ENCODE results near the gene DLX3.
A peak's percentile ranks its signal among the peaks of the same experiment; 100 is the strongest.

Gene DLX3

DNA sequence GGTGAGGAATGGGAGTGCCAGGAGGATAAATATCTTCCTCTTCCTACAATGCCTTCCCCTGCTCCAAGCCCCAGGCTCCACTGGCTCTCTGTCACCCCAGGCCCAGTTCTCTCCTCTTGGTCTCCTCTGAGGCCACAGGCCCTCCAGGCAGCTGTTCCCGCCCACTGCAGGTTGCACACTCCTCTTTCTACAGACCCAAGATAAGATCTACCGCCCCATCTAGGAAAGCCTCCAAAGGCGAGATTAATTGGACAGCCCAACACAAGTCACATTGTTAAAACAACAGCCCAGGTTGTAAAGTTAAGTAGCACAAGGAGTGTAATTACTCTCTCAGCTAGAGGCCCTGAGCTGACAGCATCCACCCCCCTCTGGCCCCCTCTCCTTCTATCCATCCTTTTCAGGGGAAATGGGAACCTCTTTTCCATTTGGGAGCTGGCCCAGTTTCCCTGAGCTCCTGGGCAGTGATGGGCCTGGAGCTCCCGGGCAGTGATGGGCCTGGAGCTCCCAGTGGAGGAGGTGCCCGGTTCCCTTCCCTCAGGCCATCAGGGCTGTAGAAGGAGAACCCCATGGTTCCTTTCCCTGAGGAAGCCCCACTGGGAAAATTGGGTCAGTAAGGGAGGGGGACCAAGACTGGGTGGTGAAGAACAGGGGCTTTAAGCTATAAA, 18.7 kb downstream of the DLX3 start:
- Histone ChIP-seq H3K36me3 (ENCODE audit: control insufficient read depth in 5 of 5, insufficient read depth in 5 of 5, low read length in 5 of 5) (no peaks in the 10 kb centered on the region), H3K9me3 (ENCODE audit: control insufficient read depth in 5 of 5, low read length in 5 of 5) (no peaks in the 10 kb centered on the region), H3K4me1 (ENCODE audit: control insufficient read depth in 5 of 5, insufficient read depth in 5 of 5, low read length in 5 of 5) (peaks cover 0 to 15% (median 15%) of the 10 kb centered on the region in 5 donors), H3K9ac (ENCODE audit: low read length in 5 of 5) (no peak overlapping the region), H3K27ac (ENCODE audit: low read depth, low read length) (no peak overlapping the region), H3K27me3 (ENCODE audit: control insufficient read depth in 5 of 5, insufficient read depth in 4 of 5, low read length in 5 of 5) (peaks cover 34 to 69% (median 58%) of the 10 kb centered on the region in 5 donors), H3K4me3 (ENCODE audit: low read depth in 1 of 5, low read length in 5 of 5) (no peak overlapping the region)

DNA sequence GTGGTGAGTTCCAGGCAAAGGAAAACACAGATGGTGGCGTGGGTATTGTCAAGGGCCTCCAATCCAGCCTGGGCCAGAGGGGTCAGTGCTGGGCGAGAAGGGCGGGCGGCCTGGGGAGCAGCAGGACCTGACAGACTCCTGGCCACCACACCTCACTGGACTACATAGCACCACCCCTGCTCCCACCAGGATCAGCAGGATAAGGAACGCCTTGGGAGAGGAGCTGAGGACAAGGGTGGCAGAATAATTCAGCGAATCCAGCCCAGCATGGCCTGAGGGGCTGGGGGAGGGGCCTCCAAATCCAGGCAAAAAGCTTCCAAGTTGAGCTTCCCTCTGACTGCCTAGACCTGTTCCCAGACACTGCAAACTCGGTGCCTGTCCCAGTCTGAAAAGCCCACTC, 19.5 kb downstream of the DLX3 start:
- no peak overlapping the region for H3K4me3 ChIP-seq (ENCODE audit: low read depth in 1 of 5, low read length in 5 of 5)
- peaks cover 0 to 15% (median 15%) of the 10 kb centered on the region in 5 donors for H3K4me1 ChIP-seq (ENCODE audit: control insufficient read depth in 5 of 5, insufficient read depth in 5 of 5, low read length in 5 of 5)
- no peaks in the 10 kb centered on the region for H3K36me3 ChIP-seq (ENCODE audit: control insufficient read depth in 5 of 5, insufficient read depth in 5 of 5, low read length in 5 of 5)
- no peak overlapping the region for H3K9ac ChIP-seq (ENCODE audit: low read length in 5 of 5)
- peaks cover 39 to 69% (median 64%) of the 10 kb centered on the region in 5 donors for H3K27me3 ChIP-seq (ENCODE audit: control insufficient read depth in 5 of 5, insufficient read depth in 4 of 5, low read length in 5 of 5)
- H3K9me3 ChIP-seq (ENCODE audit: control insufficient read depth in 5 of 5, low read length in 5 of 5) = no peaks in the 10 kb centered on the region
- H3K27ac ChIP-seq (ENCODE audit: low read depth, low read length) = no peak overlapping the region

DNA sequence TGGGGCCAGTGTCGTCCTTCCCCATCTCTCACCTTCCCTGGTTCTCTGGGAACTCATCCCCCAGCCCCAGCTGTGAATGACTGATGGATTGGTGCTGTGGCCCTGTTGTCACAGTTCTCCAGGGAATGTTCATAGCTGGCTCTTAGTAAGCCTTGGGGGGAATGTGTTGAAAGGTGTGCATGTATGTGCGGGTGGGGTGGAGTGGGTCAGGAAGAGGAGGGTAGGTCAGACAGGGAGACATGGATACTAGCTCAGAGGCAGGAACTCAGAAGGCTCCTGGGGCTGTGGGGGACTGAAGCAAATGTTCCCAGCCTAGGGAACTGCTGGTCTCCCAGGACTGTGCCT, 21.8 kb downstream of the DLX3 start:
- Histone ChIP-seq H3K4me3 (ENCODE audit: low read depth in 1 of 5, low read length in 5 of 5) (no peak overlapping the region), H3K9me3 (ENCODE audit: control insufficient read depth in 5 of 5, low read length in 5 of 5) (no peaks in the 10 kb centered on the region), H3K4me1 (ENCODE audit: control insufficient read depth in 5 of 5, insufficient read depth in 5 of 5, low read length in 5 of 5) (peaks cover 0 to 31% (median 28%) of the 10 kb centered on the region in 5 donors), H3K36me3 (ENCODE audit: control insufficient read depth in 5 of 5, insufficient read depth in 5 of 5, low read length in 5 of 5) (no peaks in the 10 kb centered on the region), H3K27ac (ENCODE audit: low read depth, low read length) (no peak overlapping the region), H3K27me3 (ENCODE audit: control insufficient read depth in 5 of 5, insufficient read depth in 4 of 5, low read length in 5 of 5) (peaks cover 50 to 83% (median 79%) of the 10 kb centered on the region in 5 donors), H3K9ac (ENCODE audit: low read length in 5 of 5) (no peak overlapping the region)

DNA sequence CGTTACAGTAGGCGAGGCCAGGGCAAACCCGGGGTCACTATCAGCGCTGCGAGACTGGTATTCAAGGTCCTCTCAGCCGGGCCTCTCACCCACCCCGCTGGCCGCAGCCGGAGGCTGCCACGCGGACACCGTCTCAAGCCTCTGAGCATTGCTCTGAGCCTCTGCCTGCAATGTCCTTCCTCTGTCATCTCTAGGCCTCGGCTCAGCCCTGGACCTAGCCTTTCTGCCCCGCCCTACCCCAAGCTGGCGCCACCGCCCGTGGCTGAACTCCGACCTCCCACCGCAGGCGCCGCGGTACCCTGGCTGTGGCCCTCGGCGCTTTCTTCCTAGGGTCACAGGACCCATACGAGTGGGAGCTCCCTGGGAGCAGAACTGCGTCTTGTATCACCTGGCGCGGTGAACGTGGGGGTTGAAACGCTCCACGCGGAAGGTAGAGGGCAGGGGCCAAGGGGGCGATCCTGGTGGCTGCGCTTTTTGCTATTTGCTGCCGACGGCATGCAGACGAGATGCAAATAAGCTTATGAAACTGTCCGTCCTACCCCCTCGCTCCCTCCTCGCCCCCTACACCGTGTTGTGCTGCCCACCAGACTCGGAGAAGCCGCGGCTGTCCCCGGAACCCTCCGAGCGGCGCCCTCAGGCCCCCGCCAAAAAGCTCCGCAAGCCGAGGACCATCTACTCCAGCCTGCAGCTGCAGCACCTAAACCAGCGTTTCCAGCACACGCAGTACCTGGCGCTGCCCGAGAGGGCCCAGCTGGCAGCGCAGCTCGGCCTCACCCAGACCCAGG, 22.3 kb downstream of the DLX3 start:
- Histone ChIP-seq H3K27ac (ENCODE audit: low read depth, low read length) (no peak overlapping the region), H3K9me3 (ENCODE audit: control insufficient read depth in 5 of 5, low read length in 5 of 5) (no peaks in the 10 kb centered on the region), H3K9ac (ENCODE audit: low read length in 5 of 5) (no peak overlapping the region), H3K4me1 (ENCODE audit: control insufficient read depth in 5 of 5, insufficient read depth in 5 of 5, low read length in 5 of 5) (peaks cover 0 to 32% (median 30%) of the 10 kb centered on the region in 5 donors), H3K36me3 (ENCODE audit: control insufficient read depth in 5 of 5, insufficient read depth in 5 of 5, low read length in 5 of 5) (no peaks in the 10 kb centered on the region), H3K4me3 (ENCODE audit: low read depth in 1 of 5, low read length in 5 of 5) (no peak overlapping the region), H3K27me3 (ENCODE audit: control insufficient read depth in 5 of 5, insufficient read depth in 4 of 5, low read length in 5 of 5) (peaks cover 50 to 87% (median 83%) of the 10 kb centered on the region in 5 donors)

DNA sequence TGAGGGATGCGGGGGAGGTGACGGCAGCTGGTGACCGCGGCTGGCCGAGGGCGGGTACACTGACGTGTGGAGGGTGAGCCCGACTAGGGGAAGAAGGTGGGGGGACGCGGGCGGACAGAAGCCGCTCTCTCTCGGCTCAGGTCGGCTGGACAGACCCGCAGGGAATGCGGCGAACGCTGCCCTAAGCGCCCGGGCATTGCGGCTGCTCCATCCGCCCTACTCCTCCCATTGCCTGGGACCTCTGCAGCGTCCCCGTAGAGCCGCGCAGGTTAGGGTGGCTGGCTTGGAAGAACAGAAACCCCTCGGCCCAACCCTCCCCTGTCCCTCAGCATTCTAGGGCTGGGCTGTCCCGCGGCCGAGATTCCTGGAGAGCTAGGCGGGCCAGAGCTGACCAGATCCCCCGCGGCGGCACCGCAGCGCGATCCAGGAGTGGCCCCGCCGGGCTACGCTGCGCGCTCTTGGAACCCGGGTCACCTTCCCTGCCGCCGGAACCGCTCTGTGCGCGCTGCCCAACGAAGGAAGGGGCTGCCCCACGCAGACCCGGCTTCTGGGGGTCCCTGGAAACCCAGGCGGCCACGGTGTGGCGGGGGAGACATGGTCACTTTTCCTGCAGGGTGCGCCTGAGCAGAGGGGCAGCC, 23.1 kb downstream of the DLX3 start:
- Histone ChIP-seq H3K36me3 (ENCODE audit: control insufficient read depth in 5 of 5, insufficient read depth in 5 of 5, low read length in 5 of 5) (no peaks in the 10 kb centered on the region), H3K27me3 (ENCODE audit: control insufficient read depth in 5 of 5, insufficient read depth in 4 of 5, low read length in 5 of 5) (peaks cover 57 to 89% (median 88%) of the 10 kb centered on the region in 5 donors)

DNA sequence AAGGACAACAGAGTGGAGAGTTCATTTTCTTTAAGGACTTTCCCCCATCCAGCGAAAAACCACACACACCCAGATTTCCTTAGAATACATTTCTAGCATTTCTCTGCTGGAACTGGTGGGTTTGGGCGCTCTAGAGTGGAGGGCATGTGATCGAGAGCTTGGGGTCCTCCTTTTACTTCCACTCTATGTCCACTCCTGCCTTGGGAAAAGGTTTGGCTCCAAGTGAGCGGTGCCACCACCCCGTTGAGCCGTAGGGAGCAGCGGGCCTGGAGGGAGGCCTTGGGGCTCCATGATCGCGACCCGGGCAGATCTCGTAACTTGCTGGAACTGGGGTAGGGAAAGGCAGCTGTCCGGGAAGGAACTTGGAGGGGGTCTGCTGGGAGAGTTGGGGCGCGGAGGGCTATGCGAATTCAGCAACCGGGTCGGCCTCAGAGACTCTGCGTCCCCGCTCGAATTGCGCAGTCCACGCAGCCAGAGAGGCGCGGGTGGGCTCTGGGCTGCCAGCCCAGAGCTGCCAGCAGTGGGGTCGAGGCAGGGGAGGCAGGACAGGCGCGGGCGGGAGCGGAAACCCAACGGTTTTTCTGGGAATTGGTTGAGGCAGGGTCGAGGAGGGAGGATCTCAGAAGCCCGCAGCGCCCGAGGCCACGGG, 23.7 kb downstream of the DLX3 start:
- Histone ChIP-seq H3K4me3 (ENCODE audit: low read depth in 1 of 5, low read length in 5 of 5) (no peak overlapping the region), H3K4me1 (ENCODE audit: control insufficient read depth in 5 of 5, insufficient read depth in 5 of 5, low read length in 5 of 5) (peaks cover 0 to 32% (median 30%) of the 10 kb centered on the region in 5 donors), H3K9me3 (ENCODE audit: control insufficient read depth in 5 of 5, low read length in 5 of 5) (no peaks in the 10 kb centered on the region), H3K27ac (ENCODE audit: low read depth, low read length) (no peak overlapping the region), H3K27me3 (ENCODE audit: control insufficient read depth in 5 of 5, insufficient read depth in 4 of 5, low read length in 5 of 5) (peaks cover 60 to 93% (median 89%) of the 10 kb centered on the region in 5 donors), H3K9ac (ENCODE audit: low read length in 5 of 5) (no peak overlapping the region), H3K36me3 (ENCODE audit: control insufficient read depth in 5 of 5, insufficient read depth in 5 of 5, low read length in 5 of 5) (no peaks in the 10 kb centered on the region)

More for the DNA sequence above, 23.1 kb downstream of the DLX3 start:
- Histone ChIP-seq H3K9me3 (ENCODE audit: control insufficient read depth in 5 of 5, low read length in 5 of 5) (no peaks in the 10 kb centered on the region), H3K9ac (ENCODE audit: low read length in 5 of 5) (no peak overlapping the region), H3K27ac (ENCODE audit: low read depth, low read length) (no peak overlapping the region), H3K4me1 (ENCODE audit: control insufficient read depth in 5 of 5, insufficient read depth in 5 of 5, low read length in 5 of 5) (peaks cover 0 to 32% (median 30%) of the 10 kb centered on the region in 5 donors), H3K4me3 (ENCODE audit: low read depth in 1 of 5, low read length in 5 of 5) (no peak overlapping the region)

DNA sequence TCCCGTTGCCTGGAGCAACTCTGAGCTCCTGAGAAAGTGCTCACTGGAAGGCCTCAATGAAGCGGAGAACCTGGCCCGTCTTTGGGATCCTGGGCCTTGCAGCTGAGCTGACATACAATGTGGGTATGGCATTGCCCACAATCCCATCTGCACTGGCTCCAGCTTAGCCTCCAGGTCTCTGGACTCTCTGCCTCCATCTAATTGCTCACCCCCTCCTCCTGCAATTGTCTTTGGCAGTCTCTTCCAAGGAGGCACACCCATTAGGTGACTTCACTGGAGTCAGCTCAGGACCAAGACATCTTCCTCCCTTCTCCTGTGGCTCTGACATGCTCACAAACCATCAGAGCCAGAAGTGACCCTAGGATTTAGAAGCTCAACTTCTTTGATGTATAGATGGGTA, 24.5 kb downstream of the DLX3 start:
- peaks cover 59 to 93% (median 82%) of the 10 kb centered on the region in 5 donors for H3K27me3 ChIP-seq (ENCODE audit: control insufficient read depth in 5 of 5, insufficient read depth in 4 of 5, low read length in 5 of 5)
- H3K36me3 ChIP-seq (ENCODE audit: control insufficient read depth in 5 of 5, insufficient read depth in 5 of 5, low read length in 5 of 5) = no peaks in the 10 kb centered on the region
- no peaks in the 10 kb centered on the region for H3K9me3 ChIP-seq (ENCODE audit: control insufficient read depth in 5 of 5, low read length in 5 of 5)
- H3K4me3 ChIP-seq (ENCODE audit: low read depth in 1 of 5, low read length in 5 of 5) = no peak overlapping the region
- peaks cover 0 to 32% (median 31%) of the 10 kb centered on the region in 5 donors for H3K4me1 ChIP-seq (ENCODE audit: control insufficient read depth in 5 of 5, insufficient read depth in 5 of 5, low read length in 5 of 5)
- H3K27ac ChIP-seq (ENCODE audit: low read depth, low read length) = no peak overlapping the region
- H3K9ac ChIP-seq (ENCODE audit: low read length in 5 of 5) = no peak overlapping the region

DNA sequence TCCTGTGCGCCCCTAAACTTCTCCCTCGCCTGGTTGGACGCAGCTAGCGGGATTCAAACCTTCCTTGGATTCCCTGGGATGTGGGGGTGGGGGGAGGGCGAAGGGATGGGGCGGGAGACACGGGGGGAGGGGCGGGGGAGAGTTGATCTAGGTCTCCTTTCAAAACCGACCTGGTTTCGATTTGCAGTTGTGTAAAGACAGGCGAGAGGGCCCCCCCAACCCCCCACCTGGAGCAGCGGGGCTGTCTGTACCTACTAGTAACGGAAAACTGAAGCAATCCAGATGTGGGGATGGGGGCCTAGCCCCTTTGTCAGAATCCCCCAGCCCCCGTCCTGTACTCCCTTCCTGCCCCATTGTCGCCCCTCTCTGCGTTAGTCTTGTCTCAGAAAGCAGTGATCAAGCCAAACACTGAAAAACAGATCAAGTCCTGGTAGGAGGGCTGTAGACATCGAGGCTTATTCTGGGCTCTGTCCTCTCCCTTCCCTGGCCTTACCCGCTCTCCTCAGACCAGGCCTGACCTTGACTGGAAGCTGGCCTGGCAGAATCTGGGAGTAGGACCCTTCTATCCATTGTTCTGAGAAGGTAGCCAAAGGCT, 25.1 kb downstream of the DLX3 start:
- Histone ChIP-seq H3K4me3 (ENCODE audit: low read depth in 1 of 5, low read length in 5 of 5) (peak overlapping the region in 2 of 5 donors; percentile 65 to 75), H3K27me3 (ENCODE audit: control insufficient read depth in 5 of 5, insufficient read depth in 4 of 5, low read length in 5 of 5) (peaks cover 60 to 93% (median 85%) of the 10 kb centered on the region in 5 donors), H3K36me3 (ENCODE audit: control insufficient read depth in 5 of 5, insufficient read depth in 5 of 5, low read length in 5 of 5) (no peaks in the 10 kb centered on the region), H3K9ac (ENCODE audit: low read length in 5 of 5) (peak overlapping the region in 1 of 5 donors; percentile 37), H3K4me1 (ENCODE audit: control insufficient read depth in 5 of 5, insufficient read depth in 5 of 5, low read length in 5 of 5) (peaks cover 0 to 38% (median 34%) of the 10 kb centered on the region in 5 donors), H3K9me3 (ENCODE audit: control insufficient read depth in 5 of 5, low read length in 5 of 5) (no peaks in the 10 kb centered on the region), H3K27ac (ENCODE audit: low read depth, low read length) (no peak overlapping the region)

DNA sequence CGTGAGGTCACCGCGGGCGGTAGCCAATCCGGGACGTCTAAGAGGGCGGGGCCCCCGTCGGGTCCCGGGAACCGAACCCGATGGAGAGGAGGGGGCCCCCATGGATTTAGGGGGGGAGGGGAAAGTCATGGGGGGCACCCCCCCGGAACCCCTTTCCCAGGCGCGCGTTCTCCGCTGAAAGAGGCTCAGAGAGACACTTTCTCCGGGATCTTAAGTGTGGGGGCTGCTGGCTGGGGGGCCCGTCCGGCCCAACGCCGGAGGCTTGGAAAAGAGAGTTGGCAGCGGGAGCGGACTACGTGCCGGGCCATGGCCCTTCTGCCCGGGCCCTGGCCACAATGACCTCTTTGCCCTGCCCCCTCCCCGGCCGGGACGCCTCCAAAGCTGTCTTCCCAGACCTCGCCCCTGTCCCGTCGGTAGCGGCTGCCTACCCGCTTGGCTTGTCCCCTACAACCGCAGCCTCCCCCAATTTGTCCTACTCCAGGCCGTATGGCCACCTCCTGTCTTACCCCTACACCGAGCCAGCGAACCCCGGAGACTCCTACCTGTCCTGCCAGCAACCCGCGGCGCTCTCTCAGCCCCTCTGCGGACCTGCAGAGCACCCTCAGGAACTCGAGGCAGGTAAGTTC, 25.8 kb downstream of the DLX3 start, which contains the start of gene DLX4:
DLX4 (plus strand) TSS at position 57 of the 626 bp plus-strand sequence; CDS start at position 336, 279 bp downstream.
- peaks cover 63 to 93% (median 86%) of the 10 kb centered on the region in 5 donors for H3K27me3 ChIP-seq (ENCODE audit: control insufficient read depth in 5 of 5, insufficient read depth in 4 of 5, low read length in 5 of 5)
- peak within 1 kb of the TSS in 2 of 5 donors; percentile 37 to 41 for H3K9ac ChIP-seq (ENCODE audit: low read length in 5 of 5)
- no peaks in the 10 kb centered on the region for H3K9me3 ChIP-seq (ENCODE audit: control insufficient read depth in 5 of 5, low read length in 5 of 5)
- H3K27ac ChIP-seq (ENCODE audit: low read depth, low read length) = no peak within 1 kb of the TSS
- no peaks in the 10 kb centered on the region for H3K36me3 ChIP-seq (ENCODE audit: control insufficient read depth in 5 of 5, insufficient read depth in 5 of 5, low read length in 5 of 5)
- peaks cover 0 to 44% (median 39%) of the 10 kb centered on the region in 5 donors for H3K4me1 ChIP-seq (ENCODE audit: control insufficient read depth in 5 of 5, insufficient read depth in 5 of 5, low read length in 5 of 5)
- H3K4me3 ChIP-seq (ENCODE audit: low read depth in 1 of 5, low read length in 5 of 5) = peak within 1 kb of the TSS; percentile 59 to 83 (median 65)

Measured in subcutaneous abdominal adipose tissue (tissue), 5 donors.